ENCODE data around the gene COG5.

Gene COG5

DNA sequence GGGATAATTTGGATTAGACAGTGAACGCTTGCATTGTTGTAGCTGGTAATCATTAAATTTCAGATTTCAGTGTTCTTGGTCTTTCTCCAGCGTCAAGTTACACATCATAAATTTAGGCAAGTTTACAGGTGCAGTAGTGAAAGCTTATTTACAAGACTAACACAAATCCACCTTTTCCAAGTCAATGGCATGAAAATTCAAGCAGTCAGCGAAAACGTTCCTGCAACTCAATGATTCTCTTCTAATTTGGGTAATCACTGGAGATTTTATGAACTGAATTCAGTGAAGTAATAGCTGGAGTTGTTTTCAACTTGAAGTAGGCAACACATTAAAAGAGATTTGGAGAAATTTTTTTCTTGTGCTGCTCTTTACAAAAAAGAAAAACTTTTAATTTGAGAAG, 34.2 kb upstream of the COG5 start:
- TF ChIP-seq FOXP2 (optimal IDR thresholded peaks at IDR 0.05; ENCODE audit: borderline replicate concordance, extremely low read depth, extremely low read length, insufficient read depth), result no peak
- no peak for TF ChIP-seq SIN3A (IDR thresholded peaks at IDR 0.05; ENCODE audit: borderline replicate concordance, insufficient read depth, low read length)
- TF ChIP-seq, protein P1, sequence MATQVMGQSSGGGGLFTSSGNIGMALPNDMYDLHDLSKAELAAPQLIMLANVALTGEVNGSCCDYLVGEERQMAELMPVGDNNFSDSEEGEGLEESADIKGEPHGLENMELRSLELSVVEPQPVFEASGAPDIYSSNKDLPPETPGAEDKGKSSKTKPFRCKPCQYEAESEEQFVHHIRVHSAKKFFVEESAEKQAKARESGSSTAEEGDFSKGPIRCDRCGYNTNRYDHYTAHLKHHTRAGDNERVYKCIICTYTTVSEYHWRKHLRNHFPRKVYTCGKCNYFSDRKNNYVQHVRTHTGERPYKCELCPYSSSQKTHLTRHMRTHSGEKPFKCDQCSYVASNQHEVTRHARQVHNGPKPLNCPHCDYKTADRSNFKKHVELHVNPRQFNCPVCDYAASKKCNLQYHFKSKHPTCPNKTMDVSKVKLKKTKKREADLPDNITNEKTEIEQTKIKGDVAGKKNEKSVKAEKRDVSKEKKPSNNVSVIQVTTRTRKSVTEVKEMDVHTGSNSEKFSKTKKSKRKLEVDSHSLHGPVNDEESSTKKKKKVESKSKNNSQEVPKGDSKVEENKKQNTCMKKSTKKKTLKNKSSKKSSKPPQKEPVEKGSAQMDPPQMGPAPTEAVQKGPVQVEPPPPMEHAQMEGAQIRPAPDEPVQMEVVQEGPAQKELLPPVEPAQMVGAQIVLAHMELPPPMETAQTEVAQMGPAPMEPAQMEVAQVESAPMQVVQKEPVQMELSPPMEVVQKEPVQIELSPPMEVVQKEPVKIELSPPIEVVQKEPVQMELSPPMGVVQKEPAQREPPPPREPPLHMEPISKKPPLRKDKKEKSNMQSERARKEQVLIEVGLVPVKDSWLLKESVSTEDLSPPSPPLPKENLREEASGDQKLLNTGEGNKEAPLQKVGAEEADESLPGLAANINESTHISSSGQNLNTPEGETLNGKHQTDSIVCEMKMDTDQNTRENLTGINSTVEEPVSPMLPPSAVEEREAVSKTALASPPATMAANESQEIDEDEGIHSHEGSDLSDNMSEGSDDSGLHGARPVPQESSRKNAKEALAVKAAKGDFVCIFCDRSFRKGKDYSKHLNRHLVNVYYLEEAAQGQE (IDR thresholded peaks at IDR 0.05; ENCODE audit: insufficient read depth in 1 of 2, low read depth in 2 of 2, low read length in 2 of 2), result no peak
- no peak for TF ChIP-seq TAF1 (IDR thresholded peaks at IDR 0.05; ENCODE audit: borderline replicate concordance, insufficient read depth, low read length)
- TF ChIP-seq POLR2AphosphoS5 (IDR thresholded peaks at IDR 0.05; ENCODE audit: low read depth, low read length), result no peak

DNA sequence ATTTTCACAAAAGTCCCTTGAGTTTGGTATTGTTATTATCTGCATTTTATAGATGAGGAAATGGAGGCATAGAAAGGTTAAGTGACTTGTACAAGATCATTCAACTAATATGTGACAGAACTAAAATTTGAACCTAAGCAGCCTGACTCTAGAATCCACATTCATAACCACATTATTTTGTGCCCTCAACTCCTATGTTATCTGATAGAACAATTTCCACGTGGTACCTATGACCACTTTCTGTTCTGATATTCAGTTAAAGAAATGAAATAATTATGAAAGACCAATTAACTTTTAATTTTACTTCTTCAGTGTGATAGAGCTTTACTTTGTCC, 33.8 kb upstream of the COG5 start:
- TF ChIP-seq SIN3A (IDR thresholded peaks at IDR 0.05; ENCODE audit: borderline replicate concordance, insufficient read depth, low read length), result no peak
- no peak for TF ChIP-seq TAF1 (IDR thresholded peaks at IDR 0.05; ENCODE audit: borderline replicate concordance, insufficient read depth, low read length)
- TF ChIP-seq, protein P1 (IDR thresholded peaks at IDR 0.05; ENCODE audit: insufficient read depth in 1 of 2, low read depth in 2 of 2, low read length in 2 of 2), result no peak
- no peak for TF ChIP-seq POLR2AphosphoS5 (IDR thresholded peaks at IDR 0.05; ENCODE audit: low read depth, low read length)

DNA sequence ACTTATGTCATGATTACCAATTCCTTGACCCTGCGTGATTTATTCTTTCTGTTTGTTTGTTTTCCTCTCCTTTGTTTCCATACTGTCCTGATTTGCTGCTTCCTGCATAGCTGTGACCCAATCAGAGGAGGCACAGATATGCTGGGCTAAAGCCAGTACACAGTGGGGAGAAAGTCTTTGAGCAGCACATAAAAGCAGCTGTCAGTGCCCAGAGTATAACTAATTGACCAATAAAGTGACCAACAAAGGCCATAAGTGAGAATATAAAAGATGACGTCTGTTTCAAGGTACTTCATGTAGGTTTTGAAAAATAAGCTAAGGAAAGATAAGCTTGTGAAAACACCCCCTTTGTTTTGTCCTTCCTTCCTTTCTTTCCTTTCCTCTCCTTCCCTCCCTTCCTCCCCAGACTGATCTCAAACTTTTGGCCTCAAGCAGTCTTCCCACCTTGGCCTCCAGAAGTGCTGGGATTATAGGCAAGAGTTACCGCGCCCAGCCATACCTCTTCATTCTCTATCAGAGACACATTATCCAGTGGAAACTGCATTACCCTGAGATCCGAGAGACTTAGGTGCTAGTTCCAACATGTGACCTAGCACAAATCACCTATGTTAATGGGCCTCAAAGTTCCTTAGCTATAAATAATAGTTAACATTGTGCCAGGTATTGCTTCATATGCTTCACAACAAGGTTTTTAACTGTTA, 33.3 kb upstream of the COG5 start:
- TF ChIP-seq FOXP2 (optimal IDR thresholded peaks at IDR 0.05; ENCODE audit: borderline replicate concordance, extremely low read depth, extremely low read length, insufficient read depth), result peak; percentile 19
- TF ChIP-seq TAF1 (IDR thresholded peaks at IDR 0.05; ENCODE audit: borderline replicate concordance, insufficient read depth, low read length), result no peak
- peak; percentile 38; the same call in 1 of the 2 replicates for TF ChIP-seq POLR2AphosphoS5 (IDR thresholded peaks at IDR 0.05; ENCODE audit: low read depth, low read length)

DNA sequence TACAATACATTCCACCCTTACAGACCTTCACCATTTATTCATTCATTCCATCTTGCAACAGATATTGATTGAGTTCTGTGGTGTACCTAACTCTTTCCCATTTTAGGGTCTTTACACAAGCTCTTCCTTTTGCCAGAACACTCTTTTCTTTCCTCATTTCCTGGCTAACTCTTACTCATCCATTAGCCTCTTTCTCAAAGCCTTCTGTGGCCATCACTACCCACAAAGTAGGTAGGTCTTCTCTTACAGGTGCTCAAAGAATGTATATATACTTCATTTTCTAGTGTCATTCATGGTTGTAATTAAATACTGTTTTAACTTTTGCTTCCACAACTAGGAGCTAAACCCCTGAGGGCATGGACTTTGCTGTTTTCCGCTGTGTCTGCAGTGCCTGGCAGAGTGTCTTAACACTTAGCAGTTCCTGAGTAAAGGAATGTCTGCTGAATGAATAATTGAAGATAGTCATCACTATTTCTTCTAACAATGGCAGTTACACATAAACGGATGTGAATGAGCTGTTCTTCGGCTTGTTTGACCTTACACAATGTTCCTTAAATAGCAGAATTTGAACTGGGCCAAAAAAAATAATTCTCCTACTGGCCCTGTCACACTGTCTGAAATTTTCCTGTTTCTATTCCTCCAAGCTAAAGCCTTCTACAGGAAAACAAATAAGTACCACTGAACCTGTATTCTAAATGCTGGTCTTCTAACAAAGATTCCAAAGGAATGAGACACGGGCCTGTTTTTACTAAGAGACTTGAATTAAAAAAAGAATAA, 31.4 kb upstream of the COG5 start:
- TF ChIP-seq POLR2AphosphoS5 (IDR thresholded peaks at IDR 0.05; ENCODE audit: low read depth, low read length) (peak; percentile 49; the same call in 1 of the 2 replicates), SIN3A (IDR thresholded peaks at IDR 0.05; ENCODE audit: borderline replicate concordance, insufficient read depth, low read length) (peak; percentile 81), FOXP2 (optimal IDR thresholded peaks at IDR 0.05; ENCODE audit: borderline replicate concordance, extremely low read depth, extremely low read length, insufficient read depth) (no peak), TAF1 (IDR thresholded peaks at IDR 0.05; ENCODE audit: borderline replicate concordance, insufficient read depth, low read length) (peak; percentile 74; the same call in 1 of the 2 replicates)
- TF ChIP-seq, protein P1 (IDR thresholded peaks at IDR 0.05; ENCODE audit: insufficient read depth in 1 of 2, low read depth in 2 of 2, low read length in 2 of 2), result no peak

DNA sequence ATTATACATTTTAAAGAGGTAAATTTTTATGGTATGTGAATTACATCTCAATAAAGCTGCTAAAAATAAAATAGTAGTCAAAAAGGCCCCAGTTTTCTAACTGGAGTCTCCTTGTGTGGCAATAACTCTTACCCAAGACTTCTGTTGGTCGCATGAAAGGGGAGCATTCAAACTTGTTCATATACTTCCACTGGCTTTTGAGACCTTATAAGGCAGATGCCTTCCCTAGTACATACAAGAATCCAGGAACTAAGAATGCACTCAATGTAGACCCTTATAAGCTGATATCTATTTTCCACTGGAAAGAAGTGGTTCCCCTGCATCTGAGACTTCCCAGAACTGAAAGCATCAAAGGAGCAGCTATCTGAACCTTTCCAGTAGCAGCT, 29.3 kb upstream of the COG5 start:
- TF ChIP-seq TAF1 (IDR thresholded peaks at IDR 0.05; ENCODE audit: borderline replicate concordance, insufficient read depth, low read length), result no peak
- TF ChIP-seq SIN3A (IDR thresholded peaks at IDR 0.05; ENCODE audit: borderline replicate concordance, insufficient read depth, low read length), result no peak
- TF ChIP-seq, protein P1 (IDR thresholded peaks at IDR 0.05; ENCODE audit: insufficient read depth in 1 of 2, low read depth in 2 of 2, low read length in 2 of 2), result no peak
- TF ChIP-seq POLR2AphosphoS5 (IDR thresholded peaks at IDR 0.05; ENCODE audit: low read depth, low read length), result no peak
- TF ChIP-seq FOXP2 (optimal IDR thresholded peaks at IDR 0.05; ENCODE audit: borderline replicate concordance, extremely low read depth, extremely low read length, insufficient read depth), result no peak

Measured in PFSK-1 (cell line).